GM18511 (cell line): ENCODE data around the gene BRICD5.

Experiments used
- ATAC-seq: cut with Tn5 transposase; IDR thresholded peaks from one replicate; pipeline ENCODE4 v1.9.1; 2021; ENCODE audit warnings: mild to moderate bottlenecking, moderate library complexity; ENCODE audit not compliant: unreplicated experiment

Gene BRICD5

DNA sequence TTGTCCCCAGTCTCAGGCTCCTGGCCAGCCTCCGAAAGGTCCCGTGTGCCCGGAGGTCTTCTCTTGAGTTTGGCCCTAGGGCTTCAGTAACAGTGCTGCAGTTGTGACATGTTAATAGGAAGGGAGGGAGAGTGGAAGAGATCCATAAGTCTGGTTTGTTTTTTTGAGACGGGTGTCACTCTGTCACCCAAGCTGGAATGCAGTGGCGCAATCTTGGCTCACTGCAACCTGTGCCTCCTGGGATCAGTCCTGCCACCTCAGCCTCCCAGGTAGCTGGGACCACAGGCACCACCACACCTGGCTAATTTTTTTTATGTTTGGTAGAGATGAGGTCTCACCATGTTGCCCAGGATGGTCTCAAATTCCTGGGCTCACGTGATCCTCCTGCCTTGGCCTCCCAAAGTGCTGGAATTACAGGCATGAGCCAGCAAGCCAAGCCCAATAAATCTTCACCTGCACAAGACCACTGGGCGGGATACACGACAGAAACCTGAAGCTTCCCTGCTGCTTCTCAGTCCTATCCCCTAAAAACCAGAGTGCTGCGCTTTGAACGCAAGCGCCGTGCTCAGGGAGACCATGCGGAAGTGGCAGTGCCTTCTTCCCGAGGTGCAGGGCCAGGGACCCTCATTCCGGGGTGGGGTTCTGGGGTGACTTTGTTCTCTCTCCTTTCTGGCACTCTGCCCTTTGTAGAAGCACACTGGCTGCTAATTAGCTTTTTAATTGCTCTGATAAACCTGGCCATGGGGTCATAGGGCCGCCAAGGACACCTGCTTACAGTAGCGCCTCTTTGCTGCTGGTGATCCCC, 44.2 kb downstream of the BRICD5 start:
- no peak for ATAC-seq

DNA sequence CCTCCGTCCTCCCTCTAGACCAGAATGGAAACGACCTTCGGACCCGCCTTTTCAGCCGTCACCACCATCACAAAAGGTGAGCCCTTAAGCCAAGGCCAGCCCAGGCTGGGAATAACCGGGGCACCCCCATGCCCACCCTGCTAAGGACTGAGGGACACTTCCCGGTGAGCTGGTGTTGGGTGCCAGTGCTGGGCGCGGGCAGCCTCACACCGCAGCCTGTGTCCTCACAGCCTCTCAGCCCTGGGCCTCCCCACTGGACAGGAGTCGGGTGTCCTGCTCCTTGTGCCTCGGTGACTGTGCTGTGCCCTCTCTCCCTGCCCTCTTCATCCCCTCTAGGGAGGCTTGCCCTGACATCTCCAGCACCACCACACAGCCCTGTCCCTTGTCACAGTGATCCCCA, 44.8 kb downstream of the BRICD5 start:
- no peak for ATAC-seq

DNA sequence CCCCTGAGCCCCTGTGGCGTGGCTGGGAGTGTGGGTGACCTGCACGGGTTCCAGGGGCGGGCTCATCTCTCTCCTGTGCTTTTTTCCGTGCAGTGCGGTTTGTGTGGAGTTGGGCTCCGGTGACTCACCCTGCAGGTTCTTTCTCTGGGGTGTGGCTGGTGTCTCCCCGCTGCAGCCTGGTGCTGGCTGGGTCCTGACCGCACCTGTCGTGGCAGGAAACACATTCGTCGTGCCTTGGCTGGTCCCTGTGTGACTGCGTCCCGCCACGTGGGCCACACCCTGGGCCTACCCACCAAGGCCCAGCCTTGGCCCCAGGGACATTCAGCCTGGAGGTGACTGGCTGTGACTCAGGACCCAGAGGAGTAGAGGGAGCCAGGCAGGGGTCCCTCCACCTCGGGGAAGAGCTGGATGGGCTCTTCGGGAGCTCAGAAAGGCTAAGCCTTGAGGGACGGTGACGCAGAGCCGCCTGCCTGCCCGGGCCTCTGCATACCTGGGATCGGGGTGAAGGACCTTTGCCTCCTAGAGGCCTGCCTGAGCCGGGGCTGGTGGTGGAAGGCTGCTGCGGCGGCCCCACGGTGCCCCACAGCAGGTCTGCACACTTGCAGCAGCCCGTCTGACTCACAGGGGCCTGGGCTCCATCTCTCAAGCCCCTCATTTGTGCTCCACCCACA, 47.3 kb downstream of the BRICD5 start:
- no peak for ATAC-seq

DNA sequence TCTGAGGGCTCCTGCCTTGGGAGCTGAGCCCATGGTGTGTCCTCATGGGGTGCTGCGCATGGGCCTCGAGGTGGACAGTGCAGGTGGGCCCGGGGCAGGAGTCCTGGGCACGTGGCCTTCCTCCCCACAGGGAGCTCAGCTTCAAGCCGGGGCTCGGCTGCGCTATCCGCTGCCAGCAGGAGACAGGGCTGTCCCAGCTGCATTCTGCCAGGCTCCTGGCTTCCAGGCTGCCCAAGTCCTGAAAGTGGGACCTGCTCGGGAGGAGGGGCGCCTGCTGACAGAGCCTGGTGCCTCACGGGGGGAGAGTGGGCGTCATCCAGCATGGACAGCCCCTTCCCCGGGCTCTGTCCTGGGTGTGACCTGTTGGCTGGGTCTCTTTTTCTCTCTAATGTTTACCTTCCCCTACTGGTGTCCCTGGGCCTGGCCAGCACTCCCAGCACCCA, 48.0 kb downstream of the BRICD5 start:
- ATAC-seq = no peak

DNA sequence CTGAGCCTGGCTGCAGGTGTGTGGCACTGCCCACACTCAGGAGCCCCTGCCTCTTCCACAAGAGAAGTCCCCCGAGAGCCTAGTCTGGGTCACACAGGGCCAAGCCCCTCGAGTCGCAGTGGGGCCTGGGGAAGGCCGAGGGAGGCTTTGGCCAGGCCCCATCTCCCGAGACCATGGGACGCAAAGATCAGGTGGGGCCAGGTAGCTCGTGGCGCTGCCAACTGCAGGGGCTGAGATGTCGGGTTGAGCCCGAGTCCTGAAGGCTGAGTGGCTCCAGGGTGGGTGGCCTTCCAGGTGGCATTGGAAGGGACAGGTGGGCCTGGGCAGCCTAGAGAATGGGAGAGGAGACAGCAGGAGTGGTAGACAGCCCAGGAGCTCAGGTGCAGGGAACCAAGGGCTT, 48.8 kb downstream of the BRICD5 start:
- ATAC-seq = no peak

DNA sequence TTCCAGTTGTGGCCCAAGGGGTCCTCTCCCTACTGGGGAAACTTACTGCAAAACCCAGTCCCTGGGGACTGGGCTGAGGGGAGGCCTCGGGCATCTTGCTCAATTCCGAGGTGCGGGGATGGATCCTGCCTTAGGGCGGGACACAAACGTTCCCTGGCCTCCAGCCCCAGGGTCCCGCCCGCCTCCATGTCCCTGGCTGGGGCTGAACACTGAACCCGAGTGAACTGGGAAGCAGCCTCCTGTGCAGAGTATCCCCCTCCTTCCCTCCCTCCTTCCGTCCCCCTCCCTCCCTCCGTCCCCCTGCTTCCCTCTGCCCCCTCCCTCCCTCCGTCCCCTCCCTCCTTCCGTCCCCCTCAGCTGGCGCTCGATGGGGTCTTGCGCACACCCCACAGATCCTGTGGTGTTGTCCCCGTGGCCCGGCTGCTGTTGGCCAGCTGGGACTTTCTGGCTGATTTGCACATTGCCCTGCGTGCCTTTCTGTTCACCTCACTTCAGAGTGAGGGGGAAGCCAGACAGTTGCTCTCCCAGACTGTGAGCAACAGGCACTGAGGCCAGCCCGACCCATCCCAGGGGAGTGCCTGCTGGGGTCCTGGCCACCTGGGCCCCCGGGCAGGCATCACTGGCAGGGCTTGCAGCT, 49.6 kb downstream of the BRICD5 start:
- ATAC-seq = no peak
